Measurements from ENCODE around the gene GFM2.
"Not testable (repeated sequence)": the region's sequence is repeated elsewhere in the genome, so short reads cannot be mapped to it uniquely, and the experiment has no call there.

Gene GFM2

DNA sequence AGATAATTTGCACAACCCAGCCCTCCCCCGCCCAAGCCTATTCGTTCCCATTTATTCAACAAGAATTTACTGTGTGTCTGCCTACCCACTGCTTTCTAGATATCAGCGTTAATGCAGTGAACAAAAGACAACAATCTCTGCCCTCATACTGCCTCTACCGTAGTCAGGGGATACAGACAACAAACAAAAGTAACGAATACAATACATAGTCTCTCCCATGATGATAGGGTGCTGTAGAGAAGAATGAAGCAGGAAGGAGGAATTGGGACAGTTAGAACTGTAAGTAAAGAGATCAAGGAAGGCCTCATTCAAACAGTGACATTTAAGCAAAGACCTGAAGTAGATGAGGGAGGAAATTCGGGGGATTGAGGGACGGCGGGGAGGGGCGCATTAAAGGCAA lies 1.7 kb downstream of the GFM2 start:
- TF ChIP-seq, protein P1, sequence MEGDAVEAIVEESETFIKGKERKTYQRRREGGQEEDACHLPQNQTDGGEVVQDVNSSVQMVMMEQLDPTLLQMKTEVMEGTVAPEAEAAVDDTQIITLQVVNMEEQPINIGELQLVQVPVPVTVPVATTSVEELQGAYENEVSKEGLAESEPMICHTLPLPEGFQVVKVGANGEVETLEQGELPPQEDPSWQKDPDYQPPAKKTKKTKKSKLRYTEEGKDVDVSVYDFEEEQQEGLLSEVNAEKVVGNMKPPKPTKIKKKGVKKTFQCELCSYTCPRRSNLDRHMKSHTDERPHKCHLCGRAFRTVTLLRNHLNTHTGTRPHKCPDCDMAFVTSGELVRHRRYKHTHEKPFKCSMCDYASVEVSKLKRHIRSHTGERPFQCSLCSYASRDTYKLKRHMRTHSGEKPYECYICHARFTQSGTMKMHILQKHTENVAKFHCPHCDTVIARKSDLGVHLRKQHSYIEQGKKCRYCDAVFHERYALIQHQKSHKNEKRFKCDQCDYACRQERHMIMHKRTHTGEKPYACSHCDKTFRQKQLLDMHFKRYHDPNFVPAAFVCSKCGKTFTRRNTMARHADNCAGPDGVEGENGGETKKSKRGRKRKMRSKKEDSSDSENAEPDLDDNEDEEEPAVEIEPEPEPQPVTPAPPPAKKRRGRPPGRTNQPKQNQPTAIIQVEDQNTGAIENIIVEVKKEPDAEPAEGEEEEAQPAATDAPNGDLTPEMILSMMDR (IDR thresholded peaks at IDR 0.05; ENCODE audit: extremely low read depth, insufficient read depth, missing control alignments), result no peak
- in situ Hi-C loops (cut with MboI; ENCODE audit: low pct_unique_long_range_greater_than_20kb, low sequenced_read_pairs, unreplicated experiment), result loop anchor here (25.0 kb wide), 1 partner anchor 147 kb away; no protein-coding TSS in a partner anchor
- DNase-seq (ENCODE audit: low spot score), result no peak

DNA sequence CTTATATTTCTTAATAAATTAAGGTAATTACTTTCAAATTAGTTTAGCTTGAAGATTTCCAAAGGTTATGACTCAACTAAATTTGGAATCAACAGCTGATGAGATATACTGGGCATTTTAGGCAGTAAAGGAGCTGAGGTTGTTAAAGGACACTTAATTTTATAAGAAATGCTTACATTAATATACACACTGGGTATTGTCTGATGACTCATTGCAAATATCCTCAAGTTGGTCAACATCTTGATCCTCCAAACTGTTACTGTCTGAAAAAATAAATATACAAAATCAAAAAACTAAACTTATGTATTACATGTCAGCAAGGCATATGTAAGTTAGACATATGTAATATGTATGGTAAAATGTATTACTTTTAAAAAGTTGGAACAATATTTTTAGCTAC lies 3.4 kb downstream of the GFM2 start:
- TF ChIP-seq, protein P1 (IDR thresholded peaks at IDR 0.05; ENCODE audit: extremely low read depth, insufficient read depth, missing control alignments), result no peak
- in situ Hi-C loops (cut with MboI; ENCODE audit: low pct_unique_long_range_greater_than_20kb, low sequenced_read_pairs, unreplicated experiment), result loop anchor here (25.0 kb wide), 1 partner anchor 149 kb away; no protein-coding TSS in a partner anchor
- no peak for DNase-seq (ENCODE audit: low spot score)

DNA sequence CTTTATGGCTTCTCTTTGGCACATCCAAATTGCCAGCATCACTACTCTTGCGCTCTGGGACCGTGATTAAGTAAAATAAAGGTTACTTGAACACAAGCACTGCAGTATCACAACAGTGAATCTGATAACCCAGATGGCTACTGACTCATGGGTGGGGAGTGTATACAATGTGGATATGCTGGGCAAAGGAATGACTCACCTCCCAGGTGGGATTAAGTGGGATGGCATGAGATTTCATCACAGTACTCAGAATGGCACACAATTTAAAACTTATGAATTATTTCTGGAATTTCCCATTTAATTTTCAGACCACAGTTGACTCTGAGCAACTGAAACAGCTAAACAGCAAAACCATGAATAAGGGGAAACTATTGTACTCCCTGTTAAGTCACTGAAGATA lies 4.3 kb downstream of the GFM2 start:
- DNase-seq (ENCODE audit: low spot score), result no peak
- in situ Hi-C loops (cut with MboI; ENCODE audit: low pct_unique_long_range_greater_than_20kb, low sequenced_read_pairs, unreplicated experiment), result loop anchor here (25.0 kb wide), 1 partner anchor 150 kb away; no protein-coding TSS in a partner anchor
- TF ChIP-seq, protein P1 (IDR thresholded peaks at IDR 0.05; ENCODE audit: extremely low read depth, insufficient read depth, missing control alignments), result no peak

DNA sequence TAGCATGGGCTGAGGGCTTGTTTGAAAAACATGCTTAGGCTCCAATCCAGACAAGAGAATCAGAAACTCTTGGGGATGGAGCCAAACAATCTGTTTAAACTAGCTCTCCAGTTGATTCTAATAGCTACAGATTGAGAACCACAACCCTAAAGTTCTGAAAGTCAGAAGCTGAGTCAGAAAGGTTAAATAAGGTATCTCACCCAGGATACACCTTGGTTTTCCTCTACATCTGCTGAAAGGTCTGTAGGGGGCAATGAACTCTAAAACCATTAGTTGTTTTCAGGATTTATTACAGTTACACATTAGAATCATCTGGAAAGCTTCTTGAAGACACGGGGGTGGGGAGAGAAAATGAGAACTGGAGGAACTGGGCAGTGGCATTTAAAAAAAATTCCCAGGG lies 5.7 kb downstream of the GFM2 start:
- DNase-seq (ENCODE audit: low spot score), result no peak
- TF ChIP-seq, protein P1 (IDR thresholded peaks at IDR 0.05; ENCODE audit: extremely low read depth, insufficient read depth, missing control alignments), result no peak
- in situ Hi-C loops (cut with MboI; ENCODE audit: low pct_unique_long_range_greater_than_20kb, low sequenced_read_pairs, unreplicated experiment), result loop anchor here (25.0 kb wide), 1 partner anchor 151 kb away; no protein-coding TSS in a partner anchor

DNA sequence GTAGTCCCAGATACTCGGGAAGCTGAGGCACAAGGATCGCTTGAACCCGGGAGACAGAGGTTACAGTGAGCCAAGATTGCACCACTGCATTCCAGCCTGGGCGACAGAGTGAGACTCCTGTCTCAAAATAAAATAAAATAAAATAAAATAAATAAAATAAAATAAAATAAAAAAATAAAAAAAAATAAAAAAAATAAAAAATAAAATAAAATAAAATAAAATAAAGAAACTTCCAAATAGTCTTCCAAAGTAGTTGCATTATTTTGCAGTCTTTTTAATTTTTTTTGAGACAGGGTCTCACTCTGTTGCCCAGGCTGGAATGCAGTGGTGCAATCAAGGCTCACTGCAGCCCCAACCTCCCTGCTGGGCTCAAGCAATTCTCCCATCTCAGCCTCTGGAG lies 18.2 kb downstream of the GFM2 start:
- DNase-seq (ENCODE audit: low spot score); in situ Hi-C loops (cut with MboI; ENCODE audit: low pct_unique_long_range_greater_than_20kb, low sequenced_read_pairs, unreplicated experiment): not testable (repeated sequence)

DNA sequence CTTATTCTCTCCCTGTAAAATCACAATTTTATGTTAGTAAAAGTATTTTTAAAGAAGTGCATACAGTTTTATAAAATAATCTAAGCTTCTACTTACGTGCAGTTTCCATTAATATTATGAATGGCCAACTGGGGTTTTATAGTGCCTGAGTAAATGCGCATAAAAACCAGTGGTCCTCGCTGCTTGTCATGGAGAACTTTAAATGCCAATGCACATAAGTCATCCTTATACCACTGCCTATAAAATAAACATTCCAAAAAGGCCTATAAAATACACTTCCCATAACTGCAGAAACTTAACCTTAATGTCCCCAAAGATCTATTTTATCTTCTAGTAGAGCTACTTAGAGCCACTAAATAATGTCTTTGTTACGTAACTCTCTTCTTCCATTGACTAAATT lies 28.5 kb downstream of the GFM2 start:
- in situ Hi-C loops (cut with MboI; ENCODE audit: low pct_unique_long_range_greater_than_20kb, low sequenced_read_pairs, unreplicated experiment), result no loop called here
- TF ChIP-seq, protein P1 (IDR thresholded peaks at IDR 0.05; ENCODE audit: extremely low read depth, insufficient read depth, missing control alignments), result no peak
- no peak for DNase-seq (ENCODE audit: low spot score)

DNA sequence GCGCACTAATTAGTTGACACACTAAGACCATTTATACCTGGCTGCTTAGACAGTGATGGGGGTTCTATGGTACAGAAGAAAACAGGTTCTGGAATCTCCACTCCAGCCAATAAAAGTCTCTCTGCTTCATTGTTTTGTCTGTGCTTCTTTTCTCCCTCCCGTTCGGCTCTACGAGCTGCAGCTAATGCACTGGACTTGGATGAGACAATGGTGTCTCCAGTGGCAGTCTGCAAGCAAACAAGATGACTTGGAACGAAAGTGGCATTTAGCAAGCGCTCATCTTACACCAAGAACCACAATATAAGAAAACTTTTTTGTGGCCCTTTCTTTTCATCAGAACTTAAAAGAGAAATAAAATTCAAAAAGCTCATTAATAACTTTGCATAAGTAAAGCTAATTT lies 30.2 kb downstream of the GFM2 start:
- in situ Hi-C loops (cut with MboI; ENCODE audit: low pct_unique_long_range_greater_than_20kb, low sequenced_read_pairs, unreplicated experiment), result no loop called here
- TF ChIP-seq, protein P1 (IDR thresholded peaks at IDR 0.05; ENCODE audit: extremely low read depth, insufficient read depth, missing control alignments), result no peak
- no peak for DNase-seq (ENCODE audit: low spot score)
